ENCODE data around the gene OR52E1. TPM values are rescaled to one million over a fixed set of nuclear protein-coding genes. Genes with fewer than 3 reads are reported as not detected.

Gene OR52E1
- total RNA-seq, 1 donor from 2014 or later: not detected

GRCh38 chr11:5059391-5059790 lies 10.0 kb upstream of the OR52E1 start, which contains the start of gene OR52E2:
Gene OR52E2, minus strand, starts transcription at chr11:5059627. Its CDS starts 0 bp downstream, at chr11:5059627.
- no peak within 1 kb of the TSS for H3K4me3 Mint-ChIP-seq (ENCODE audit: unreplicated experiment)
- no peaks in the 10 kb centered on the region for H3K9me3 Mint-ChIP-seq (ENCODE audit: unreplicated experiment)
- no peak for DNase-seq (ENCODE audit: low spot score)
- H3K27ac Mint-ChIP-seq (ENCODE audit: unreplicated experiment): no peak within 1 kb of the TSS
- no peaks in the 10 kb centered on the region for H3K27me3 Mint-ChIP-seq (ENCODE audit: unreplicated experiment)
- TF ChIP-seq CTCF (IDR thresholded peaks at IDR 0.05; ENCODE audit: unreplicated experiment): no peak
- H3K36me3 Mint-ChIP-seq (ENCODE audit: low read depth, unreplicated experiment): no peaks in the 10 kb centered on the region
- H3K4me1 Mint-ChIP-seq (ENCODE audit: unreplicated experiment): no peaks in the 10 kb centered on the region

- no peak for TF ChIP-seq CTCF (IDR thresholded peaks at IDR 0.05; ENCODE audit: unreplicated experiment)
- no peak overlapping the region for H3K27ac Mint-ChIP-seq (ENCODE audit: unreplicated experiment)
- H3K4me1 Mint-ChIP-seq (ENCODE audit: unreplicated experiment): no peaks in the 10 kb centered on the region
- no peaks in the 10 kb centered on the region for H3K27me3 Mint-ChIP-seq (ENCODE audit: unreplicated experiment)
- H3K9me3 Mint-ChIP-seq (ENCODE audit: unreplicated experiment): no peaks in the 10 kb centered on the region
- no peak for DNase-seq (ENCODE audit: low spot score)
- H3K4me3 Mint-ChIP-seq (ENCODE audit: unreplicated experiment): no peak overlapping the region
- H3K36me3 Mint-ChIP-seq (ENCODE audit: low read depth, unreplicated experiment): no peaks in the 10 kb centered on the region
Observed at GRCh38 chr11:5065027-5065426, 4.3 kb upstream of the OR52E1 start.

GRCh38 chr11:5071799-5072198 lies 2.4 kb downstream of the OR52E1 start:
- TF ChIP-seq CTCF (IDR thresholded peaks at IDR 0.05; ENCODE audit: unreplicated experiment): no peak
- Mint-ChIP-seq H3K4me1 (ENCODE audit: unreplicated experiment) (no peaks in the 10 kb centered on the region), H3K9me3 (ENCODE audit: unreplicated experiment) (no peaks in the 10 kb centered on the region), H3K4me3 (ENCODE audit: unreplicated experiment) (no peak overlapping the region), H3K27ac (ENCODE audit: unreplicated experiment) (no peak overlapping the region), H3K27me3 (ENCODE audit: unreplicated experiment) (no peaks in the 10 kb centered on the region), H3K36me3 (ENCODE audit: low read depth, unreplicated experiment) (no peaks in the 10 kb centered on the region)
- no peak for DNase-seq (ENCODE audit: low spot score)

GRCh38 chr11:5081405-5081804 lies 12.0 kb downstream of the OR52E1 start:
- Mint-ChIP-seq H3K36me3 (ENCODE audit: low read depth, unreplicated experiment) (no peaks in the 10 kb centered on the region), H3K9me3 (ENCODE audit: unreplicated experiment) (no peaks in the 10 kb centered on the region), H3K4me1 (ENCODE audit: unreplicated experiment) (no peaks in the 10 kb centered on the region), H3K4me3 (ENCODE audit: unreplicated experiment) (no peak overlapping the region), H3K27ac (ENCODE audit: unreplicated experiment) (no peak overlapping the region), H3K27me3 (ENCODE audit: unreplicated experiment) (no peaks in the 10 kb centered on the region)
- no peak for TF ChIP-seq CTCF (IDR thresholded peaks at IDR 0.05; ENCODE audit: unreplicated experiment)
- DNase-seq (ENCODE audit: low spot score): no peak

DNA sequence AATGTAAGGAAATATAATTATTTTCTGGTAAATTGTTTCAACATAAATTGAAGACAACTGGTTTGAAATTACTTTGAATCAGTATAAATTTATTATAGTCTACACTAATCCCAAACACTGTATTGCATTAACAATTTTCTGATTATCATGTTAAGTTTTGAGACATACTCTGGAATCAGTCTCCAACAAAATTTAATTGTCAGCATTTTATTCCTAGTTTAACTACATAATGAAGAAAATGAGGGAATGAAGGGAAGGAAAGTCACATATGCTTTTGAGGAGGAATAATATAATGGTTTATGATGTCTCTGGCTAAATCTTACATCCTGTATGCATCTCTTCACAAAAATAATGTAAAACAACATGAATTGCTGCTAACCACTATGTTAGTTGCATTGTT lies 14.2 kb downstream of the OR52E1 start:
- TF ChIP-seq CTCF (IDR thresholded peaks at IDR 0.05; ENCODE audit: unreplicated experiment): no peak
- no peak for DNase-seq (ENCODE audit: low spot score)
- Mint-ChIP-seq H3K27me3 (ENCODE audit: unreplicated experiment) (no peaks in the 10 kb centered on the region), H3K4me3 (ENCODE audit: unreplicated experiment) (no peak overlapping the region), H3K27ac (ENCODE audit: unreplicated experiment) (no peak overlapping the region), H3K4me1 (ENCODE audit: unreplicated experiment) (peaks cover 3% of the 10 kb centered on the region), H3K9me3 (ENCODE audit: unreplicated experiment) (no peaks in the 10 kb centered on the region), H3K36me3 (ENCODE audit: low read depth, unreplicated experiment) (no peaks in the 10 kb centered on the region)

All from endothelial cell (in vitro differentiated cells).